ENCODE data around the gene GMNN. TPM values are rescaled to one million over a fixed set of nuclear protein-coding genes. Genes with fewer than 3 reads are reported as not detected.
A peak's percentile ranks its signal among the peaks of the same experiment; 100 is the strongest.

The GMNN gene
- total RNA-seq, 2 donors from 2014 or later = 83.8 to 95.8 TPM

- TF ChIP-seq, protein P1, sequence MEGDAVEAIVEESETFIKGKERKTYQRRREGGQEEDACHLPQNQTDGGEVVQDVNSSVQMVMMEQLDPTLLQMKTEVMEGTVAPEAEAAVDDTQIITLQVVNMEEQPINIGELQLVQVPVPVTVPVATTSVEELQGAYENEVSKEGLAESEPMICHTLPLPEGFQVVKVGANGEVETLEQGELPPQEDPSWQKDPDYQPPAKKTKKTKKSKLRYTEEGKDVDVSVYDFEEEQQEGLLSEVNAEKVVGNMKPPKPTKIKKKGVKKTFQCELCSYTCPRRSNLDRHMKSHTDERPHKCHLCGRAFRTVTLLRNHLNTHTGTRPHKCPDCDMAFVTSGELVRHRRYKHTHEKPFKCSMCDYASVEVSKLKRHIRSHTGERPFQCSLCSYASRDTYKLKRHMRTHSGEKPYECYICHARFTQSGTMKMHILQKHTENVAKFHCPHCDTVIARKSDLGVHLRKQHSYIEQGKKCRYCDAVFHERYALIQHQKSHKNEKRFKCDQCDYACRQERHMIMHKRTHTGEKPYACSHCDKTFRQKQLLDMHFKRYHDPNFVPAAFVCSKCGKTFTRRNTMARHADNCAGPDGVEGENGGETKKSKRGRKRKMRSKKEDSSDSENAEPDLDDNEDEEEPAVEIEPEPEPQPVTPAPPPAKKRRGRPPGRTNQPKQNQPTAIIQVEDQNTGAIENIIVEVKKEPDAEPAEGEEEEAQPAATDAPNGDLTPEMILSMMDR (IDR thresholded peaks at IDR 0.05) = no peak
- intact Hi-C loops (cut with DNase I) = no loop called here
- H3K4me1 ChIP-seq = no peaks in the 10 kb centered on the region
- no peak for DNase-seq
- H3K9ac ChIP-seq (ENCODE audit: low read depth in 2 of 2, low read length in 2 of 2) = peak overlapping the region; percentile 57 to 98
- H3K4me3 ChIP-seq = peak overlapping the region; percentile 81
- H3K9me3 ChIP-seq = no peaks in the 10 kb centered on the region
- no peaks in the 10 kb centered on the region for H3K27me3 ChIP-seq
- no peaks in the 10 kb centered on the region for H3K36me3 ChIP-seq
- H3K27ac ChIP-seq = peak overlapping the region; percentile 95
Observed at GRCh38 chr6:24775520-24776058, 852 bp downstream of the GMNN start.

DNA sequence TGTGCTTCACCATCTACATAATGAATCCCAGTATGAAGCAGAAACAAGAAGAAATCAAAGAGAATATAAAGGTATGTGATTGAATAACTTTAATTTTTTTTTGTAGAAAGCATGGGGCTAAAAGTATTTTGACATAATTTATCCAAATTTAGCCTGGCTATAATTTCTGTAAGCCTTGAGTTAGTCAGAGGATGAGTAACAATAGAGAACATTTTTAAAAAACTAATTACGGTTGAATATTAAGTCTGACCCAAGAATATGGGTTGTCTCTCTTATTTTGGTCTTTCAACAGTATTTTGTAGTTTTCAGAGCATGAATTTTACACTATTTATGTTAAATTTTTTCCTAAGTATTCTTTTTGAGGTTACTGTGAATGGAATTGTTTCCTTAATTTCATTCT is 2.5 kb downstream of the GMNN start:
- H3K4me3 ChIP-seq = no peak overlapping the region
- no peaks in the 10 kb centered on the region for H3K27me3 ChIP-seq
- no peaks in the 10 kb centered on the region for H3K9me3 ChIP-seq
- H3K27ac ChIP-seq = peak overlapping the region; percentile 95
- TF ChIP-seq, protein P1 (IDR thresholded peaks at IDR 0.05) = no peak
- no peak for DNase-seq
- intact Hi-C loops (cut with DNase I) = no loop called here
- H3K4me1 ChIP-seq = no peaks in the 10 kb centered on the region
- no peaks in the 10 kb centered on the region for H3K36me3 ChIP-seq
- H3K9ac ChIP-seq (ENCODE audit: low read depth in 2 of 2, low read length in 2 of 2) = no peak overlapping the region

DNA sequence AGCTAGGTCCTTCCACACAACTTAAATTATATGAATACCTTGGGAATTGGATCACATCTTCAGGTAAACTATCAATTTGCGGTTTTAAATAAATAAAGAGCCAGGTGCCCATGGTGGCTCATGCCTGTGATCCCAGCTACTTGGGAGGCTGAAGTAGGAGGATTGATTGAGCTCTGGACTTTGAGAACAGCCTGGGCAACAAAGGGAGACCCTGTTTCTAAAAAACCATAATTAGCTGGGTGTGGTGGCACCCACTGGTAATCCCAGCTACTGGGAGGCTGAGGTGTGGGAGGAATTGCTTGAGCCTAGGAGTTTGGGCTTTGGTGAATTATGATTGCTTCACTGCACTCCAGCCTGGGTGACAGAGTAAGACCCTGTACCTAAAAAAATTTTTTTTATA is 3.4 kb downstream of the GMNN start:
- Histone ChIP-seq H3K9me3 (no peaks in the 10 kb centered on the region), H3K9ac (ENCODE audit: low read depth in 2 of 2, low read length in 2 of 2) (peak overlapping the region in 1 of 2 donors; percentile 61), H3K4me1 (no peaks in the 10 kb centered on the region), H3K27ac (peak overlapping the region; percentile 42), H3K36me3 (no peaks in the 10 kb centered on the region), H3K4me3 (peak overlapping the region; percentile 16), H3K27me3 (no peaks in the 10 kb centered on the region)
- intact Hi-C loops (cut with DNase I) = no loop called here
- DNase-seq = peak; percentile 29
- TF ChIP-seq, protein P1 (IDR thresholded peaks at IDR 0.05) = no peak

DNA sequence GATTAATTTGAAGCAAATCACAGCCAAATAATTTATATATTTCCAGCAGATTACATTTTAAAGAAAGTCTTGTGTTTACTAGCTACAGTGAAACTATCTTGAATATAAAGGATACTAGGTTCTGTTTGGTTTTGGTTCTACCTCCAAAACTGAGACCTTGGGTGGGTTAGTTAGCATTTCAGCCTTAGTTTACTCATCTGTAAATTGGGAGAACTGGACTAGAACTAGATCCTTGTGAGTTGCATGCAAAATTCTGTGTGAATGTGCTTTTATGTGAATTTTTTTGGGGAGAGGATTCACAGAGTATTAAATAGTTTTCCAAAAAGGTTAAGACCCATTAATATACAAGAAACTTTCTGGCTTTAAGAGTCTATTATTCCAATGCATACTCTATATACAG is 4.1 kb downstream of the GMNN start:
- Histone ChIP-seq H3K27me3 (no peaks in the 10 kb centered on the region), H3K9ac (ENCODE audit: low read depth in 2 of 2, low read length in 2 of 2) (peak overlapping the region in 1 of 2 donors; percentile 28), H3K27ac (peak overlapping the region; percentile 42), H3K9me3 (no peaks in the 10 kb centered on the region), H3K4me3 (peak overlapping the region; percentile 16), H3K4me1 (no peaks in the 10 kb centered on the region), H3K36me3 (no peaks in the 10 kb centered on the region)
- intact Hi-C loops (cut with DNase I) = no loop called here
- TF ChIP-seq, protein P1 (IDR thresholded peaks at IDR 0.05) = no peak
- DNase-seq = no peak

DNA sequence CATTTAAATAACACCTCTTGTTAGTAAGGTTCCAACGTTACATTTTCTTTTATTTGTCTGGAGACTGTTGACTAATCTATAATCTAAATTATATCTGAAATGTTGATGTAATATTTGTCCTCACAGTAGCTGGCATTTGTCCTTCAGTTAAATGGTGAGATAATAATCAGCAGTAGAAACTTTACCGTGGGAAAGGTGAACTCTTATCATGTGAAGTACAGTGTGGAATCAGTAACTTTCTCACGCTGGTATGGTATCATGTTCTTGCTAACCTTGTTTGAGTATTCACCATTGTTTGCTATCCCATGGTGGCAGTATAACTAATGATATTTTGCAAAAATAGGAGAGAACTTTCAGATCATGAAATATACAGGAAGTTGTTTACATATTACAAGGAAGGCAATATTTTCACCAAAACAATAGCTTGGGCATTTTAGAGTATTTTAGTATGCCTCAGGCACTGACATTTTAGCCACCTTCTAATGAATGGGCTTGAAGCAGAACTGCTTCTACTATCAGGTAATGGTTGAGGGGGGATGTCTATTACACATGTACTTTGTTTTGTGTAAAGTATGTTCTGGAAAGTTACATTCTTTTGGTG is 4.8 kb downstream of the GMNN start:
- Histone ChIP-seq H3K9ac (ENCODE audit: low read depth in 2 of 2, low read length in 2 of 2) (no peak overlapping the region), H3K4me1 (no peaks in the 10 kb centered on the region), H3K36me3 (no peaks in the 10 kb centered on the region), H3K4me3 (peak overlapping the region; percentile 10), H3K9me3 (no peaks in the 10 kb centered on the region), H3K27me3 (no peaks in the 10 kb centered on the region), H3K27ac (peak overlapping the region; percentile 42)
- TF ChIP-seq, protein P1 (IDR thresholded peaks at IDR 0.05) = no peak
- no peak for DNase-seq
- intact Hi-C loops (cut with DNase I) = no loop called here
